ENCODE data around the gene TIAM2. TPM values are rescaled to one million over a fixed set of nuclear protein-coding genes. Genes with fewer than 3 reads are reported as not detected.

TIAM2 gene
- total and polyA plus RNA-seq, 2 experiments from 2014 or later = 14.2 to 24.4 TPM

GRCh38 chr6:155038104-155038503 is 43.0 kb downstream of the TIAM2 start:
- Histone ChIP-seq H3K27ac (ENCODE audit: low read depth) (peak overlapping the region; percentile 50; the same call in 1 of the 2 replicates), H3K9me2 (ENCODE audit: insufficient read depth) (no peaks in the 10 kb centered on the region), H3K27me3 (ENCODE audit: insufficient read depth) (no peaks in the 10 kb centered on the region), H3K4me3 (no peak overlapping the region), H2AFZ (no peak overlapping the region), H4K20me1 (replicated peaks; ENCODE audit: insufficient read depth) (no peaks in the 10 kb centered on the region), H3K79me2 (replicated peaks; ENCODE audit: insufficient read depth) (peaks cover 14% of the 10 kb centered on the region; the same call in 1 of the 2 replicates), H3F3A (replicated peaks; ENCODE audit: low read depth) (0 out of 2 replicates have a peak, but pooled peaks cover 3% of the 10 kb centered on the region), H3K36me3 (ENCODE audit: insufficient read depth) (no peaks in the 10 kb centered on the region), H3K4me1 (ENCODE audit: insufficient read depth) (peaks cover 36% of the 10 kb centered on the region), H3K4me2 (no peak overlapping the region)
- H3K27ac Mint-ChIP-seq = peak overlapping the region; percentile 1; the same call in 1 of the 2 replicates
- H3K9me3 Mint-ChIP-seq = peaks cover 12% of the 10 kb centered on the region
- peaks cover 49% of the 10 kb centered on the region for H3K4me1 Mint-ChIP-seq
- TF ChIP-seq, protein P1, sequence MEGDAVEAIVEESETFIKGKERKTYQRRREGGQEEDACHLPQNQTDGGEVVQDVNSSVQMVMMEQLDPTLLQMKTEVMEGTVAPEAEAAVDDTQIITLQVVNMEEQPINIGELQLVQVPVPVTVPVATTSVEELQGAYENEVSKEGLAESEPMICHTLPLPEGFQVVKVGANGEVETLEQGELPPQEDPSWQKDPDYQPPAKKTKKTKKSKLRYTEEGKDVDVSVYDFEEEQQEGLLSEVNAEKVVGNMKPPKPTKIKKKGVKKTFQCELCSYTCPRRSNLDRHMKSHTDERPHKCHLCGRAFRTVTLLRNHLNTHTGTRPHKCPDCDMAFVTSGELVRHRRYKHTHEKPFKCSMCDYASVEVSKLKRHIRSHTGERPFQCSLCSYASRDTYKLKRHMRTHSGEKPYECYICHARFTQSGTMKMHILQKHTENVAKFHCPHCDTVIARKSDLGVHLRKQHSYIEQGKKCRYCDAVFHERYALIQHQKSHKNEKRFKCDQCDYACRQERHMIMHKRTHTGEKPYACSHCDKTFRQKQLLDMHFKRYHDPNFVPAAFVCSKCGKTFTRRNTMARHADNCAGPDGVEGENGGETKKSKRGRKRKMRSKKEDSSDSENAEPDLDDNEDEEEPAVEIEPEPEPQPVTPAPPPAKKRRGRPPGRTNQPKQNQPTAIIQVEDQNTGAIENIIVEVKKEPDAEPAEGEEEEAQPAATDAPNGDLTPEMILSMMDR (conservative IDR thresholded peaks at IDR 0.05; ENCODE audit: low read depth in 2 of 2) = no peak
- no peak for TF ChIP-seq JUNB (IDR thresholded peaks at IDR 0.05; ENCODE audit: unreplicated experiment)
- no peak for TF ChIP-seq EZH2 (IDR thresholded peaks at IDR 0.05; ENCODE audit: low read depth, unreplicated experiment)
- TF ChIP-seq ZNF331 (CRISPR knock-in tag; IDR thresholded peaks at IDR 0.05; ENCODE audit: low read depth) = no peak
- no peak for TF ChIP-seq ZNF462 (CRISPR knock-in tag; IDR thresholded peaks at IDR 0.05)
- no peak for TF ChIP-seq NANOG (IDR thresholded peaks at IDR 0.05; ENCODE audit: borderline replicate concordance)
- TF ChIP-seq REST (IDR thresholded peaks at IDR 0.05; ENCODE audit: unreplicated experiment) = no peak
- TF ChIP-seq STAT1 (IDR thresholded peaks at IDR 0.05; ENCODE audit: unreplicated experiment) = no peak
- ATAC-seq (peak; percentile 51), DNase-seq (ENCODE audit: low spot score) (no peak)
- no peak overlapping the region for H3K4me3 Mint-ChIP-seq
- H3K36me3 Mint-ChIP-seq (ENCODE audit: low read depth) = peaks cover 8% of the 10 kb centered on the region
- H3K27me3 Mint-ChIP-seq (ENCODE audit: insufficient read depth, low read depth, poor library complexity) = peaks cover 7% of the 10 kb centered on the region
